Stimulated activated CD8-positive, alpha-beta memory T cell treated with anti-CD3 and anti-CD28 coated beads, Interleukin-15, amount 100 ng/mL, for 48 hours (primary cell): Measurements from ENCODE around the gene SFXN4.
A peak's percentile ranks its signal among the peaks of the same experiment; 100 is the strongest.
"Not testable (repeated sequence)": the region's sequence is repeated elsewhere in the genome, so short reads cannot be mapped to it uniquely, and the experiment has no call there.

Experiments used
- DNase-seq, 2 donors: peaks; one replicate each; pipeline ENCODE4 v3.0.0-alpha.2; 2020; ENCODE audit warnings: low read depth in 2 of 2

Gene SFXN4

GRCh38 chr10:119190353-119190752 lies 24.8 kb upstream of the SFXN4 start:
- no peak for DNase-seq

DNA sequence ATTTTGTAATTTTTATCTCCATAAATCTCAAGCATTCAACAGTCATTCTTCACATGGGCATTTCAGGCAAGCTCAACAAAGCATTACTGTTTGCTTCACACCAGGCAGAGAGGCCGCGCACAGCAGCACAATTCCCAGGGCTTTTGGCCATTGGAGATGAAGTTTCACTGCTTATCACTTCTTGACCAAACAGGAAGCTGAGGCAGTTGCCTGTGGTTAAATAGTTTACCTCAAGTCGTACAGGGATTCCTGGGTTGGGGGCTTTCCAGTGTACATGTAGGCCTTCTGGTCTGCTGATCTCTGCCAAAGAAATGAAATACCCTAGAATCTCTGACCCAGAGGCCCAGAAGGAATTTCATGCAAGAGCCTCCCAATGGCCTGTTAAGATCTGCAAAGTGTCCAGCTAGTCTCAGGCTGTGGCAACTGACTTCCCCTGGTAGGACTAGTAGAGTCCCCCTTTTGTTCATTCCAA lies 24.3 kb upstream of the SFXN4 start:
- no peak for DNase-seq

GRCh38 chr10:119183664-119184412 lies 18.3 kb upstream of the SFXN4 start:
- DNase-seq = no peak

- not testable (repeated sequence) for DNase-seq
These were observed 15.4 kb upstream of the SFXN4 start for GRCh38 chr10:119180850-119181400.

DNA sequence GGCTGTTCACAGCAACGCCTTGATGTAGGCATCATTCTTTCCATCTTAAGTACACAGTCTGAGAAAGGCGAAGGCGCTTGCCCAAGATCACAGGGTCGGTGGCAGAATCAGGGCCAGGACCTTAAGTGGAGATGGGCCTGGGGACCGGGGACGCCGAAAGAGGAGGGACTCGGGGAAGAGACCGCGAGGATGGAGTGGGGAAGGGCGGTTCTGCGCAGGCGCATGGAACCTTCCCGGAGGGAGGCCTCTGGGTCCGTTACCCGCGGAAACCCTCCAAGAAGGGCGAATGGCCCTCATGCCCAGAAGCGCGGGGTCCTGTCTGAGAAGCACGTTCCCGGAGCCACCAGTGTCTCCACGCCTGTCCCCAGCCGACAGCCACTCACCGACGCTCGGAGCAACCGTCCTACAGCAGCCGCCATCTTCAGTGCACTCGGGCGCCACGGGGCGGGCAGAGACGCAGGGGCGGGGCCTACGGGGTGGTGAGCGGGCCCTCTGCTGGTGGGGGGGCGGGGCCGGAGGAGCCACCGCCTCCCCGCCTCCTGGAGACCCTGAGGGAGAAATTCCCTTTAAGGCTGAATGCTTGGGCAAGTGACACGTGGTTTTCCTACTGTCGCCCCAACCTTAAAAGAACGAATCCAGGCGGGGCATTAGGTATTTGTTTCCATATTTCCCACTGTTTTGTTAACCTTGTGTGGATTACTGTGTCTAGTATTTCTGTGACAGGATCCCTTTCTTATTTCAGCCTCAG lies 13.0 kb upstream of the SFXN4 start, which contains the start of gene PRDX3:
TSS of gene PRDX3 (minus strand) at position 441 of the 748 bp plus-strand sequence. CDS start at position 419, 22 bp downstream.
- DNase-seq = peak; percentile 90 to 92

- DNase-seq = peak in 1 of 2 donors; percentile 32
These were observed 12.3 kb upstream of the SFXN4 start for GRCh38 chr10:119177708-119178371.

GRCh38 chr10:119176166-119176565 lies 10.7 kb upstream of the SFXN4 start:
- DNase-seq = no peak

DNA sequence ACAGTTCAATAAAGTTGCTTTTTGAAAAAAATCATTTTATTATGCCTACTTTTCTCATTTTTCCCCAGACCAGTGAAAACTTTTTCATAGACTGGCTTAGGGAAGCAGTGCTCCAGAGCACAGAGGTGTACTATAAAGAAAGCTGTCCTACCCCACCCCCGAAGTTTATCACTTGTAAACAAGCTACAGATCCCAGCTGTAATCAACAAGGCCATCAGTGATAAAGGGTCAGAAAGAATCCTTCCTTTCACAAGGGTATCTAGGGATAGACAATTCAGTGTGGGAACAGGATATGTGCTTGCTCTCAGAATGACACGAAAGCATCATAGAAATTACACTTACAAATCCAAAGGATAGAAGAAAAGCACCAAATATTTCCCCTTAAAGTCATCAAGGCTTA lies 8.6 kb upstream of the SFXN4 start:
- DNase-seq = no peak

- no peak for DNase-seq
These were observed 1.5 kb upstream of the SFXN4 start for GRCh38 chr10:119167041-119167440.

DNA sequence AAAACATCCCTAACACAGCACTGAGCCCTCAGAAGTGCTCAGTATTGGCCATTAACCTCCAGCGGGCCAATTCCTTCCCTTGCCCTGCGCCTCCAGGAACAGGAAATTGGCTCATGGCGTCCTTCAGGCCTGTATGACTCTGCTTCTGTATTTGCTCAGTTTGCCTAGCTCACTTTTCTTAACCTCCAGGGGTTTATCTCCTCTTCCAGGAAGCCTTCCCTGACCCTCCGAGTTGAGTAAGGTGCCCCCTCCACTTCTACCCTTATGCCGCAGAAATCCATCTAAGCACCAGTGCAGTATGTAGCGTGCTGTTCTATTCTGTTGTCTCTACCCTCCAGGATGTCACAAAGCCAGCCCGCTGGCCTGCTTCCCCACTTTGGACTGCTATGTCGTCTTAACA lies 1.1 kb upstream of the SFXN4 start:
- DNase-seq = no peak

GRCh38 chr10:119166118-119166500 lies 595 bp upstream of the SFXN4 start:
- DNase-seq = no peak

- no peak for DNase-seq
These were observed 2.9 kb downstream of the SFXN4 start for GRCh38 chr10:119162452-119163092.

DNA sequence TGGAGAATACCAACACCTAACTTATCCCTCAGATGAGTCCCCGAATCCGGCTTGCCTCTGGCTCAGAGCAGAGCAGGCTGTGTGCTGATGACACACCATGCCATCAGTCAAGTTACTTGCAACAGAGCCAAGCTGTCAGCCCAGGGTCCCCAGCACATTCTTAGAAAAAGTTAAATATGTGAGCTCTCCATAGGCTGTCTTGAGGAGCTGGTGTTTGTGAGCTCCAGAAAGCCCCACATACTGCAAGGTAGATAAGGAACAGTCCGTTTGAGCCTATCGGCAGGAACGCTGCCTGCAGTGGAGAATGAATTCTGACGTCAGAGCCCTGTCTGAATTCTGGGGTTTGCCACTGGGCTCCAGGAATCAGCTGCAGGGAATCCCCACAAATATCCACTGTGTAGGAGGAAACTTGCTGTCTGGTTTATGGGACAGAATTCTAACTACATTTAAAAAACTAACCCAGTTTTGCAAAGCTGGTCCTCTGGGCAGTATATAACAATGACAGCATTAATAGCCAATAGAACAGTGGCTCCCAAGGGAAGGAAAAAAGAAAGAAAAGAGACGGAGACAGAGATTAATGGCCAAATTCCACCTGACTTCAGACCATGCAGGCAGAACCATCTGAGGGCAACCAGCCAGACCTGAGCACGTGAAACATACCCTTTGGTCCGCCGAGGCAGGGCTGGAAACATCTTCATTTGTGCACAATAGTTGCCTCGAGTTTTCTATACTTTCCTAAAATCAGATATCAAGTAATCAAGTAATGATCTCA lies 3.6 kb downstream of the SFXN4 start:
- DNase-seq = no peak

- no peak for DNase-seq
These were observed 6.2 kb downstream of the SFXN4 start for GRCh38 chr10:119159332-119159731.

- no peak for DNase-seq
These were observed 11.9 kb downstream of the SFXN4 start for GRCh38 chr10:119153661-119154060.

DNA sequence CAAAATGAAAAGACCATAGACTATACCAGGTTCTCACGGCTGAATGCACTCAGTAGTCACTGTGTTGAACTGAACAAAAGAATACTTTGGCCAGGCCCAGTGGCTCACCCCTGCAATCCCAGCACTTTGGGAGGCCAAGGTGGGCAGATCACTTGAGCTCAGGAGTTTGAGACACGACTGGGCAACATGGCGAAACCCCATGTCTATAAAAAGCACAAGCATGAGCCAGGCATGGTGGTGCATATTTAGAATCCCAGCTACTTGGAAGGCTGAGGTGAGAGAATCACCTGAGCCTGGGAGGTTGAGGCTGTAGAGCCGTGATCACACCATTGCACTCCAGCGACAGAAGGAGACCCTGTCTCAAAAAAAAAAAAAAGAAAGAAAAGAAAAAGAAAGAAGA lies 12.5 kb downstream of the SFXN4 start:
- DNase-seq = no peak

GRCh38 chr10:119151601-119152000 lies 13.9 kb downstream of the SFXN4 start:
- not testable (repeated sequence) for DNase-seq

- DNase-seq = no peak
These were observed 15.8 kb downstream of the SFXN4 start for GRCh38 chr10:119149729-119150128.

- no peak for DNase-seq
These were observed 16.4 kb downstream of the SFXN4 start for GRCh38 chr10:119149157-119149556.

DNA sequence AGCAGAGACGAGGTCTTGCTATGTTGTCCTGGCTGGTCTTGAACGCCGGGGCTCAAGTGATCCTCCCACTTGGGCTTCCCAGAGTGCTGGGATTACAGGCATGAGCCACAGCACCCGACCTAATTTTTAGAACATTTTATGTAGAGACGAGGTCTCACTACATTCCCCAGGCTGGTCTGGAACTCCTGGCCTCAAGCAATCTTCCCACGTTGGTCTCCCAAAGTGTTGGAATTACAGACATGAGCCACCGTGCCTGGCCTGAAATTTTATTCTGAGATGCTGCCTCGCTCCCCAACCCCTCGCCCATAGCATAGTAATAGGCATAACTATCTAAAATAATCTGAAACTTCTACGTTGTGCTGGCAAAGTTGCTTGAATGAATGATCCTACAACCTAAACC lies 21.9 kb downstream of the SFXN4 start:
- DNase-seq = no peak
